GM13977 (cell line): Measurements from ENCODE around the gene RIC1.

ENCODE experiments used
- DNase-seq: peaks from one replicate; pipeline ENCODE4 v3.0.0; 2012; ENCODE audit warnings: low spot score
- CTCF ChIP-seq: IDR thresholded peaks from 2 replicates; pipeline ENCODE4 v1.5.1; 2012; ENCODE audit warnings: mild to moderate bottlenecking, control low read depth; ENCODE audit not compliant: insufficient read depth; ENCODE audit errors: extremely low read depth, missing control alignments
- in situ Hi-C: fragments of 300-500 bp; cut with MboI; formaldehyde crosslinking; loops from one replicate; pipeline ENCODE4 v1.12.0; 2022; ENCODE audit warnings: low sequenced_read_pairs, low pct_unique_long_range_greater_than_20kb, mixed read lengths, inconsistent platforms; ENCODE audit not compliant: unreplicated experiment

RIC1 gene

GRCh38 chr9:5592231-5592630, 36.7 kb upstream of the RIC1 start:
- no peak for DNase-seq
- in situ Hi-C loops, result loop anchor here (5.0 to 10.0 kb wide), 2 partner anchors 147 to 405 kb away; partner anchors contain the start of gene INSL6
- TF ChIP-seq CTCF, result no peak

- no peak for TF ChIP-seq CTCF
- in situ Hi-C loops, result loop anchor here (5.0 to 10.0 kb wide), 2 partner anchors 148 to 406 kb away; partner anchors contain the start of gene INSL6
- DNase-seq, result no peak
Measured at GRCh38 chr9:5592904-5593303, 36.0 kb upstream of the RIC1 start.

GRCh38 chr9:5593904-5594303, 35.0 kb upstream of the RIC1 start:
- no peak for TF ChIP-seq CTCF
- in situ Hi-C loops, result loop anchor here (5.0 to 10.0 kb wide), 2 partner anchors 149 to 407 kb away; partner anchors contain the start of gene INSL6
- peak; percentile 44 for DNase-seq

GRCh38 chr9:5596173-5596572, 32.7 kb upstream of the RIC1 start:
- in situ Hi-C loops, result loop anchor here (10.0 kb wide), 1 partner anchor 151 kb away; no protein-coding TSS in a partner anchor
- no peak for TF ChIP-seq CTCF
- no peak for DNase-seq

GRCh38 chr9:5608298-5609225, 20.3 kb upstream of the RIC1 start:
- DNase-seq, result no peak
- in situ Hi-C loops, result loop anchor here (10.0 kb wide), 1 partner anchor 854 kb away; no protein-coding TSS in a partner anchor
- TF ChIP-seq CTCF, result peak; percentile 40

- no peak for DNase-seq
- no peak for TF ChIP-seq CTCF
- in situ Hi-C loops, result loop anchor here (10.0 kb wide), 1 partner anchor 854 kb away; no protein-coding TSS in a partner anchor
Measured at GRCh38 chr9:5609226-5609596, 19.7 kb upstream of the RIC1 start.
